SKM-1 (cell line): ENCODE data around the gene RPL23.
A peak's percentile ranks its signal among the peaks of the same experiment; 100 is the strongest.

Source experiments
- DNase-seq: peaks from one replicate; lab custom pipeline; 2025; ENCODE audit not compliant: unreplicated experiment; lab: John Stamatoyannopoulos, UW

The RPL23 gene

DNA sequence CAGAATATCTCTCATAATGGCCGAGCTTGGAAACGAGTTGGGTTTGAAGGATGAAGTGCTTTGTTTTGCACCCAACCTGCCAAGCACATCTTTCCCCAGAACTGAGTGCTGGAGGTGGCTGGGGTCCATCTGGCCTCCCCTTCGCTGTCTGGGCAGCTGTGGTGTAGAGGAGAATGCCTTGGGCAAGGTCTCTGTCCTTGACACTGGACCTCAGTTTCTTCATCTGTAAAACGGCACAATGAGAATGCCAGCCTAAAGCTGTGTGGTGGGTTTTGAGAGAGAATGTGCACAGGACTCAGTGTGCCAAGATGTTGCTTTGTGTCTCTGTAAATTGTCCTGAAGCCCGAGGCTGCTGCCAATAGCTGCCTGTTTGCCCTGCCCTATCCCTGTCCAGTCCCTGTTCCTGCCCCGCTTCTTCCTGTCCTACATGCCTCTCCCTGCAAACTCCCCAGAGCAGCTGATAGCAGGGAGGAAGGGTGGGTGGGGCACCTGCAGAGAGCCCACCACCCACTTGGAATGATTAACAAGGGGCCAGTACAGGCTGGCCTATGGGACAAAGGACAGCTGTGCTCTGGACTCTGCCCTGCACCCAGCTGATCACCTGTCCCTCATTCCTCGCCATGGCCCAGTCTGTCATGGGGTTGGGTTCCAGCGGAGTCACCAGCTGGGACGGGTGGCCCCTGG, 31.7 kb upstream of the RPL23 start:
- no peak for DNase-seq

DNA sequence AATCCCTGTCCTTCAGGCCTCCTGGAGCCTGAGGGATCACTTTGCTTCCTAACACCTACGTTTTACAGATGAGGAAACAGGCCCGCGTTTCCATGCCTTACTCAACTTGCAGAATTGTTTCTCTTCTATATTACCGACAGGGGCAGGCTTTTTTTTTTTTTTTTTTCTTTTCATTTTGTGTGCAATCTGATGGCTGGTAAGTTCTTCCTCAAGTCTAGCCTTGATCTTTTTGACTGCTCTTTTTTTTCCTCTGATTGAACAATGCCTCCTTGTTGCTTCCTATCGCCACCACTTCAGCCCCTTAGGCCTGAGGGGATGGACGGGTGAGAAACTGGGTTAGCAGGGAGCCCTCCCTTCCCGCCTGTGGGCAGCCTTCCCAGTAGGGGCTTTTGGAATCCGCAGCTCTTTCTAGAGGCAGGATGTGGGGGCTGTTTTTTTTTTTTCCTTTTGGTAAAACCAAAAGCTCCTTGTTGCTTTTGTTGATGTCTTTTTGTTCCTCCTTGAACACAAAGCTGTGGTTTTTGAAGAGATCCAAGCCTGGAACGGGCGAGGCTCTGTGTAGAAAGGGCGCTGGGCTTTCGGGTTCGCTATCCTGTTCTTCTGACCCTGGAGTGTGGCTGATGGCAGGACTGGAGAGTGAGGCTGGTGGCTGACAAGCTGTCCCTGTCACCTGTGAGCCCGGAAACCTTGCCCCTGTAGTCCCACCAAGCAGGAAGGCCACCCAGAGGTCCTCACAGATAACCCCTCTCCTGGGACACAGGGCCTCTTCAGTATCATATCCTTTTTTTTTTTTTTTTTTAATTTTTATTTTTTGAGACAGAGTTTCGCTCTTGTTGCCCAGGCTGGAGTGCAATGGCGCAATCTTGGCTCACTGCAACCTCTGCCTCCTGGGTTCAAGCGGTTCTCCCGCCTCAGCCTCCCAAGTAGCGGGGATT, 30.3 kb upstream of the RPL23 start:
- DNase-seq: no peak

DNA sequence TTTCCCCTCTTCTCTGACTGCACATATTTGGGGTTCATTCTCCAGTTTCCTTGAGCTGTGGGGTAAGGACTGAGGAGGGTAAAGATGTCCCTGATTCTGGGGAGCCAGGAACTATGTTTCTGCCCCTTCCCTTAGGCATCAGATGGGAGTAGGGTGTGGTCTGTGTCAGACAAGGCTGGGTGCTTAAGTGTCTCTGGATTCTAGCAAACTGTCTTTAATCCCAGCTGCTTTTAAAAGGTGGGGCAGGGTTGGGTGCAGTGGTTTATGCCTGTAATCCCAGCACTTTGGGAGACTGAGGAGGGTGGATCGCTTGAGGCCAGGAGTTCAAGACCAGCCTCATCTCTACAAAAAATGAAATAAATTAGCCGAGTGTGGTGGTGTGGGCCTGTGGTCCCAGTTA, 29.3 kb upstream of the RPL23 start:
- no peak for DNase-seq

- DNase-seq: no peak
These were observed 28.2 kb upstream of the RPL23 start for GRCh38 chr17:38881600-38882191.

DNA sequence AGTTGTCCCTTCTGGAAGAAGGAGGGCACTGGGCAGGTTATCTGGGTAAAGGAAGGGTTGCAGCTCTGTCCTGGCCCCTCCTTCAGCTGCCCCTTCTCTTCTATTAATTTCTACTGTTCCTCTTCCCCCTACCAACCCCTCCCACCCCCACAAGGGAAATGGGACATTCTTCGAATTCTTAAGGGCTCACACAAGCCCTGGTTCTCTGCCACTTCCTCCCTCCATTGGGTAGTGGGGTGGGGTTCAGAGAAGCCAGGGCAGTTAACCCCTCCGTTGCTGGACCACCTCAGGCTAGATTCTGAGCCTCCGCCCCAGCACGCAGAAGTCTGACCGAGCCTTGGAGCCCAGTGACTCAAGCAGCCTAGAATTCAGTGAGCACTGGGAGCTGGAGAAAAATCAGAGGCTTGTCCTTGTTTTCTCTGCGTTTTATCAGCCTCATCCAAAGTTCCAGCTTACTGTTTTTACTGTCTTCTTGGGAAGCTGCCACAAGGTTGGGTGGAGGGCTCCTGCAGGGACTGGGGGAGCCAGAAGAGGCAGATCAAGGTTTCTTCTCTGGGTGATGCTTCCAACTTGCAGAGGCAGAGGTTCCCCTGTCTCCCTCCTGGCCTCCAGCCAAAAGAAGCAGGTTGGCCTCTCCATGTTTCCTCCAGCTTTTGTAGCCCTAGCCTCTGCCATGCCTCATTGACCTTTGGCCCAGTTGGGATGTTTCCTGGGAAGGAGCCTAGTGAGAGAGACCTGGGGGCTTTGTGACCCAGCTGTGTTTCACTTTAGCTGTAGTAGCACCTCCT, 26.6 kb upstream of the RPL23 start:
- DNase-seq: no peak

DNA sequence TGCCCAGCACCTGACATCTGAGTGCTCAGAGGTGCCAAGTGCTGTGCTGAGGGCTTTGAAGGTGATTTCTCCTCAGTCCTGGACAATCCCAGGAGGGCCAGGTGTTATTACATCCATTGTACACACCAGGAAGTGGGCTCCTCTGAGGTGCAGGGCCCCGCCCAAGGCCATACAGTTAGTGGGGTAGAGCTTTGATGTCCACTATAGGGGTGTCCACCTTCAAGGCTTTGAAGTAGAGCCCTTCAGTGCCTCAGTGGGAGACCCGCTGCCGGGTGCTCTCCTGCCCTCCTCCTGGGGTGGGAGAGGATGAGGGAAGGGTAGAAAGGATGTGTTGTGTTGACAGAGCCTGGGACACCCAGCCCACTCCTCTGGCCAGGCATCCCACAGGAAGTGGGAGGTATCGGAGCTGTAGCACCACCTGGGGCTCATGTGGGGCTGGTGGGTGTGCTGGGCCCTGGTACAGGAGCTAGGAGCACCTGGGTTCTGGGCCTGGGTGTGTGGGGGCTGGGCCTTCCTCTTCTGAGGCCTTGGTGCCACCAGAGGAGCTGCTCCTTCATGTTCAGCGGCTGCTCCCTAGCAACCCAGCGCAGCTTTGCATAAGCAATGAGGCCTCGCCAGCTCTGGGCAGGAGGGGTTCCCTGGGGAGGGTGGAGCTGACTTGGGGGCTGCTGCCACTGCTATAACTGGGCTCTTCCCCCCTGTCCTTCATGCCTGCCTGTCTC, 23.8 kb upstream of the RPL23 start:
- DNase-seq: no peak

DNA sequence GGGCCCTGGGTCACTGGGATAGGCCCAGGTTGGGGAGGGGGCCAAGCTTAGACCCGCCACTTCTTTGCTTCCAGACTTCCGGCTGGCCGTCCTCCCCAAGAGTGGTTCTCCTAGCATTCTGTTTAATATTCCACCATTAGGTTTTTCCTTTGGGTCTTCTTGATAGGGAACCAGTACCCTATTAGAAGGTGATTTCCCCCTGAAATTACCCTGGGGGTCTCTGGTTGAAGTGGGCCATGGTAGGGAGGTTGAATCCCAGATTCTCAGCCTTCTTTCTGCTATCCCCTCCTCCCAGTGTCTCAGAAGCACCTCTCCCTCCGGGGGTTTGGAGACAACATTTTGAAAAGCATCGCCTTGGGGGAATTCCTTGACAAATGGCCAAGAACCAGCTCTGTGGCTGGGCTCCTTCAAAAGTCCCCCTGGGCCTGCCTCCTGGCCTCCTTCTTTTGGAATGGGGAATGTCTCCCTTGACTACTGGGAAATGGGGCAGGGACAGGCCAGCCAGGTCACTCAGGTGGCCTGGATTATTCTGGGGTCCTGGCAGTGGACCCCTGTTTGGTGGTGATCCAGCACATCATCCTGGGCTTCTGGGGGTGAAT, 22.1 kb upstream of the RPL23 start:
- no peak for DNase-seq

- no peak for DNase-seq
These were observed 21.2 kb upstream of the RPL23 start for GRCh38 chr17:38874505-38875400.

DNA sequence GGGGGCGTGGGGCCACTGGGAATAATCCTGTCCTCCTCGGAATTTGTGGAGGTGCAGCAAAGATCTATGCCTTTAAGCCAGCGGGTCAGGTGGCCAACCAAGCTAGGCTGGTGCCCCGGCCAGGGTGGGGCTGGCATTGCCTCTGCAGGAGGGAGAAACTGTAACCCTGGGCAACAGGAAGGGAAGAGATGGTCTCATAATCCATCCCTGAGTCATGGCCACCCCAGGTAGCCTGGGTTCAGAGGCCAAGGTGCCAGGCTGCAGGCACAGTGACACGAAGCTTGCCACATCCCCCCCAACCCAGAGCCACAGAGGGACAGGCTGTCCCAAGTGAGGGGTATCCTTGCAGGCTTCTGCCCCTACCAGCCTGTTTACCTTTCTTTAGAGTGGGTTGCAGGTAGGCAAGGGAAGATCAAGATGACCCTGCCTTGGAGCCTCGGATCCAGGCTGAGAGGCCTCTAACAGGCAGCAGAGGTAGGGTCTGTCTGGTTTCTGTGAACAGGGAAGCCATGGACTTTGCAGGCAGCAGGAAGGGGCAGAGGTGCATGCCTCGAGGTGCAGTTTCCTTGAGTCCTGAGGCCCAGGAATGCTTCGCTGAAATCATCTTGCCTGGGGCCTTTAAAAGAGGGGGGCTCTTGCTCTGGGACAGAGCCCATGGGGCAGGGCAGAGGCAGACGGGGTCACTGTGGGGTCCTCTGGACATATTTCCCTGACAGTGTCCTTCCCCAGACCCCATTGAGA, 20.3 kb upstream of the RPL23 start:
- DNase-seq: no peak

DNA sequence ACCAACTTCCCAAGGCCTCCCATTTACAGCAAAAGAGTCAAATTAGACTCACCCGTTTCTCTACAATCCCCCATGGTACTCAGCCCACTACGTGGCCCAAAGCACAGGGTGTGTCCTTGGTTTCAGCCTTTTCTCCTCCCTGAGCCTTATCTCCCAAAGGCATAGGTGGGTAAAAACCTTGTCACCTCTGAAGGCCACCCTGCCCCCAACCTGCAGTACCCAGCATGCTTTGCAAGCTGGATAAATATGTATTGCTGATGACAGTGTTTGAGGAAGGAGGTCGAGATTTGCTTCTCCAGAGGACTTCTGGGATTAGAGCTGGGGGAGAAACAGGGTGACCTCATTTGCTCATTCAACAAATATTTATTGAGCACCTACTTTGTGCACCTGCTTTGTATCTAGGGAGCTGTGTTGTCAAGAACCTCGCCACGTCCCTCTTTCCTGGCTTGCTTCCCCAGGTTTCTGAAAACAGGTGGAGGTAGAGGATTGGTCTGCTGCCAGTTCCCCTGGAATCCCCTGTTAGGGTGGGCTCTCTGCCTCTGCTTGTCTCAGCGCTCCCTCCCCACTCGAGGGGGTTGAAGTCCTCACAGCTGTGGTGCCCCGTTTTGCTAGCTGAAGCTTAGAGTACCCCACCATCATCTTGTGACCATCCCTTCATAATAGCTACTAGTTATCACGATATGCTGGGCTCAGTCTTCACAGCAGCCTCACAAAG, 19.3 kb upstream of the RPL23 start:
- DNase-seq: no peak

- no peak for DNase-seq
These were observed 18.5 kb upstream of the RPL23 start for GRCh38 chr17:38872027-38872511.

DNA sequence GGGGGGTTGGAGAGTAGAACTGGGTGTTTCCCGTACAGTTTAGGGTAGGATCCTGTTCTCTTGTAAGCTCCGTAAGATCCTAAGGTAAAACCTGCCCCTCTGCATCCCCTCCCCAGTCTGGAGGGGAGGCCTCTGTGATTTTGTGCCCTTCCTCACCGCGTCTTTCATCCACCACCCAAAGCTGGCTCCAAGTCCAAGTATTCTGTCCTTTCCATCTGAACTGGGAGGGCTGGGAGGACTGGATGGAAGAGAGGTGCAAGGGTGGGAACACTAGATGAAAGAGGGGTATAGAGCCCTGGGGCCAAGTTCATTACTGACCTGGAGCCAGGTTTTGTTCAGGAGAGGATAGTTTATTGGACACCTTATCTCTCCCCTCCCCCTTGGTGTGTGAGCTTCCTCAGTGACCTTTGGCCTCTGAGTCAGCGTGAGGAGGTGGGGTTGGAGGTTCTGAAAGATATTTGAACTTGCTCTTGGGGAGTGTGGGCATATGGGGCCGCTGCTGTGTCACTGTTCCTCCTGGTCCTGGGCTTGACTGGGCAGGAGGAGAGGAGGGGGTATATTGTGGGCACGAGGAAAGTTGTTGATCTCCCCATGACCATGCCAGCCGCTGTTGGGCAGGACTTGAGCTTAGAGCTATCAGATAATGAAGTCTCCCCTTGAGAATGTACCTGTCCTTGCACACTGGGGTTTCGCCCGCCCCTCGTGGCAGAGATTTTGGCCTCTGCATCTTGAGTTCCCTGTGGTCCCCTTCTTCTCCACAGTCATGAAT, 17.9 kb upstream of the RPL23 start:
- peak; percentile 45 for DNase-seq

GRCh38 chr17:38870259-38871165, 17.0 kb upstream of the RPL23 start:
- DNase-seq: no peak

- peak; percentile 68 for DNase-seq
These were observed 16.2 kb upstream of the RPL23 start, which contains the start of gene LASP1 for GRCh38 chr17:38869526-38870258. LASP1 (plus strand) TSS chr17:38870058; CDS start chr17:38870190, 132 bp downstream.
